ENCODE measurements around the gene PRSS35.
"Not testable (repeated sequence)": the region's sequence is repeated elsewhere in the genome, so short reads cannot be mapped to it uniquely, and the experiment has no call there.

Gene PRSS35

DNA sequence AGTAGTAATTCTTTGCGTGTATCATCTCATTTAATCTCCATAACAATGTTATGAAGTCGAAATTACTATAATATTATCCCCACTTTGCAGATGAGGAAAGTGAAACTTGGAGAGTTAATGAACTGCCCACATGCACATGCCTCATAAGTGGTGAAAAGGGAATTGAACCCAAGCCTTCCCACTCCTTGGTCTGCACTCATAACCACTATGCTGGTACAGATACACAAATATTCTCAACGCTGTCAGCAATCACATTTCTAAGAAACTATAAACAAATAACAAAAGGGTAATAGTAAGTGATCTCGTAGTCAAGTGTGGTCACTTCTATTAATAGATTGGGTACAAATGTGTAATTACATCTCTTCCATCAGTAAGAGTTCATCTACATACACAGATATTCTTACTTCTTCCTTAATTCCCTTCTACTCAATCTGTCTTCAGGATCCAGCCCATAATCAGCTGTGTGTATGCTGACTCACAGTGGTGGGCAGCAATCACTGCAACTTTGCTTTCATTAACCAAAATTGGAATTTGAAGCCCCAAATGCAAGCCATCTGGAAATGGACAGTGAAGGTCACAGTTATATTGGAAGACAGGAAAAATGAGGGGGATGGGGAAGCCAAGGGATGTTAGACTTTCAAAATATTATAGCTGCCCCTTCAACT is 6.6 kb downstream of the PRSS35 start:
- no peak for DNase-seq

DNA sequence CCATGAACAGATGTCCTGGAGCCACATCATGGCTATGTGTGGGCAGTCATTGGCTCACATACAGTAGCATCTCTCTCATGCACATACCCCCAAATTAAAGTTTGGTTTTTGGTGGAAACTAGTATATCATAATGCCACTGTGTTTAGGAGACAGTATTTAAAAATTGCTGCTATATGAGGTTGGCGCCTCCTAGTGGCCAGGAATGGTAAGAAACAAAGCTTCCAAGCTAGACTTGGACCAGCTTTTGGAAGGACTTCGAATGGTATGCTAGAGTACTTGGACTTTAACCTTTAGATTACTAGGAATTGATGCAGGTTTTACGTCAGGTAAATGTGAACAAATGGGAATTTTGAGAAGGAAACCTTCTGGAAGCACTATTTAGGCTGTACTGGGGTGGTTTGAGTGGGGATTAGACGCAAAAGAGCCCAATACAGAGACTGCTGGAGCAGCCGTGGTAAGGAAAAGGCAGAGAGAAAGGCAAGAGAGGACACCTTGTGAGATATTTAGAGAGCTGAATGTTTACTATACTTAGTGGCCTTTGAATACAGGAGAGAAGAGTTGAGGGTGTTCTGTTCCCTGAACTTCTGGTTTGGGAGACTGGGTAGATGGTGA is 23.8 kb downstream of the PRSS35 start:
- peak; percentile 45 for DNase-seq

DNA sequence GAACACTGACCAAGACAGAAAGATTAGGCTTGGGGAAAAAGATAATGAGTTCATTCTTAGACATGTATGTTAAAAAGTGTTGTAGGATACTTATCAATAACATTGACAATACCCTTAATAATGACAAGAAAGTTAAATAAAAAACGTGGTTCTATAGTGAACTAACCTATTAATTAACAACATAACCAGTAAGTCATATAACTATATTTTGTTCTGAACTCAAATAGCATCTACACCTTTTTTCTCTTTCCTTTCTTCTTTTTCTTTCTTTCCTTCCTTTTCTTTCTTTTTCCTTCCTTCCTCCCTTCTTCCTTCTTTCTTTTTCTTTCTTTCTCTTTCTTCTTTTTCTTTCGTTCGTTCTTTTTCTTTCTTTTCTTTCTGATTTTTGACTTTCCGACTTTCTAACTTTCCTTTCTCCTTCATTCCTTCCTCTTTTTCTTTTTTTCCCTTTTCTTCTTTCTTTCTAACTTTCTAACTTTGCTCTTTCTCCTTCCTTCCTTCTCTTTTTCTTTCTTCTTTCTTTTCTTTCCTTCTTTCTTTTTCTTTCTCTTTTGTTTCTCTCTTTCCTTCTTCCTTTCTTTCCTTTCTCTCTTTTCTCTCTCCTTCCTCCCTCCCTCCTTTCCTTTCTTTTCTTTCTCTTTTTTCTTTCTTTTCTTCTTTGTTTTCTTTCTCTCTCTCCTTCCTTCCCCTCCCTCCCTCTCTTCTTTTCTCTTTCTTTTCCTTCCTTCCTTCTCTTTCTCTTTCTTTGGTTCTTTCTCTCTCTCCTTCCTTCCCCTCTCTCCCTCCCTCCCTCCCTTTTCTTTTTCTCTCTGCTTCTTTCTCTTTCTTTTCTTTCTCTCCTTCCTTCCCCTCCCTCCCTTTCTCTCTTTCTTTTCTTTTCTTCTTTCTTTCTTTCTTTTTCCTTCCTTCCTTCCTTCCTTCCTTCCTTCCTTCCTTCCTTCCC is 24.6 kb downstream of the PRSS35 start:
- DNase-seq: no peak

DNA sequence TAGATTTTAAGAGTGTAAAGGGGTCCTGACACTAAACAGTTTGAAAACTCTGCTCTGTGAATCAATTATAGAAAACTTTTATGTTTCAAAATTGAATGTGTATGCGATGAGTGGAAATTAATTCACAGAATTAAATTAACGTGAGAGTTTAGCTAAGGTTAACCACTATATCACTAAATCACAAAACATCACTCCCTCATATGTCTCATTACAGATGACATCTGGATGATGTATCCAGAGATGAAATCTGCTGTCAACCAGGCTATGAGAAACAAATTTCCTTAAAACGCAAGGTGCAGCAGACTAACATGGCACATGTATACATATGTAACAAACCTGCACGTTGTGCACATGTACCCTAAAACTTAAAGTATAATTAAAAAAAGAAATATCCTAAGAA is 27.3 kb downstream of the PRSS35 start:
- DNase-seq: no peak

DNA sequence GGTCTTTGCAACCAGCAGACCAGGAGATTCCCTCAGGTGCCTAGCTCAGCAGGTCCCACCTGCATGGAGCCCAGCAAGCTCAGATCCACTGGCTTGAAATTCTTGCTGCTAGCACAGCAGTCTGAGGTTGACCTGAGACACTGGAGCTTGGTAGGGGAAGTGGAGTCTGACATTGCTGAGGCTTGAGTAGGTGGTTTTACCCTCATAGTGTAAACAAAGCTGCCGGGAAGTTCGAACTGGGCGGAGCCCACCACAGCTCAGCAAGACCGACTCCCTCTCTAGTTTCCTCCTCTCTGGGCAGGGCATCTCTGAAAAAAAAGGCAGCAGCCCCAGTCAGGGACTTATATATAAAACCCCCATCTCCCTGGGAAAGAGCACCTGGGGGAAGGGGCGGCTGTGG is 34.3 kb downstream of the PRSS35 start:
- DNase-seq: no peak

DNA sequence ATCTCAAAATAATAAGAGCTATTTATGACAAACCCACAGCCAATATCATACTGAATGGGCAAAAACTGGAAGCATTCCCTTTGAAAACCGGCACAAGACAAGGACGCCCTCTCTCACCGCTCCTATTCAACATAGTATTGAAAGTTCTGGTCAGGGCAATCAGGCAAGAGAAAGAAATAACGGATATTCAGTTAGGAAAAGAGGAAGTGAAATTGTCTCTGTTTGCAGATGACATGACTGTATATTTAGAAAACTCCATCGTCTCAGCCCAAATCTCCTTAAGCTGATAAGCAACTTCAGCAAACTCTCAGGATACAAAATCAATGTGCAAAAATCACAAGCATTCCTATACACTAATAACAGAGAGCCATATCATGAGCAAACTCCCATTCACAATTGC is 38.1 kb downstream of the PRSS35 start:
- DNase-seq: not testable (repeated sequence)

DNA sequence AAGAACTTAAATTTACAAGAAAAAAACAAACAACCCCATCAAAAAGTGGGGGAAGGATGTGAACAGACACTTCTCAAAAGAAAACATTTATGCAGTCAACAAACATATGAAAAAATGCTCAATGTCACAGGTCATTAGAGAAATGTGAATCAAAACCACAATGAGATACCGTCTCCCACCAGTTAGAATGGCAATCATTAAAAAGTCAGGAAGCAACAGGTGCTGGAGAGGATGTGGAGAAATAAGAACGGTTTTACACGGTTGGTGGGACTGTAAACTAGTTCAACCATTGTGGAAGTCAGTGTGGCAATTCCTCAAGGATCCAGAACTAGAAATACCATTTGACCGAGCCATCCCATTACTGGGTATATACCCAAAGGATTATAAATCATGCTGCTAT is 39.4 kb downstream of the PRSS35 start:
- DNase-seq: not testable (repeated sequence)

DNA sequence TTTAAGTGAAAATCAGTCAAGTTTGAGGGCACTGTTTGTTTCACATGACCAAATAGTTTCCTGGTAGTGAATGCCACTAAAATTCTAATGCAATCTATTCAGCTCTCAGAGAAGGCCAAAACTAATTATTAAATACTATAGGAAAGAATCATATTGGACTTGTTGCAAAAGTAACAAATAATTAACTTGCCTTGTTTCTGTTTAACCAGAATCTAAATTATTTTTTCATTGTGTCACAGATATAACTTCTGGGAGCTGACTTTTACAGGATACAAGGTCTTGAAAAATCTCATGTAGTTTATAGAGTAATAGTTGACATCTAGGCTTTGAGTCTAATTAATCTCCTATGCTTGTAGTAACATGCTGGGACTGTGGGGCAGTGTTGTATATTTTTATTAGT is 44.5 kb downstream of the PRSS35 start:
- DNase-seq: no peak

DNA sequence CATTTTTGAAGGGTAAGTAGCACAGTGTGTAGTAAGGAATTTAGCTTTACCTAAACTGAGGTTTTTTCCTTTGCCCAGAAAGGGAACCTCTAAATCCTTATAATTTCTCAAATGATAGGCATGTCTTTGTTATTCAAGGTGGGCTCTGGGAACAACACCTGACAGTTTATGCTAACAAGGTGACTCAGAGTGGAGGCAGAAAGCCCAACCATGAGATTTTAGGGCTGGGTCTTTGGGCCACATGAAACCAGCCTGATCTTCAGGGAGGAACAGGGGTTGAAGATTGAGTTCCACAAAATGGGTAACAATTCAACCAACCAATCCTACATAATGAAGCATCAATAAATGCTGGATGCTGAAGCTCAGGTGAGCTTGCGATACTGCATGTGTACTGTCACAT is 46.6 kb downstream of the PRSS35 start:
- no peak for DNase-seq

DNA sequence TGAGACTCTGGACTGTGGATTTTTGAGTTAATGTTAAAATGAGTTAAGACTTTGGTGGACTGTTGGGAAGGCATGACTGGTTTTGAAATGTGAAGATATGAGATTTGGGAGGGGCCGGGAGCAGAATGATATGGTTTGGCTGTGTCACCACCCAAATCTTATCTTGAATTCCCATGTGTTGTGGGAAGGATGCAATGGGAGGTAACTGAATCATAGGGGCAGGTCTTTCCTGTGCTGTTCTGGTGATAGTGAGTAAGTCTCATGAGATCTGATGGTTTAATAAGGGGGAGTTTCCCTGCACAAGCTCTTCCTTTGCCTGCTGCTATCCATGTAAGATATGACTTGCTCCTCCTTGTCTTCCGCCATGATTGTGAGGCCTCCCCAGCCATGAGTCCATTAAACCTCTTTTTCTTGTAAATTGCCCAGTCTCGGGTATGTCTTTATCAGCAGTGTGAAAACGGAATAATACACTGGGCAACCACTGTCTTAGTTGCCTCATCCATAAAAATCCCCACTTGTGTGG is 59.4 kb downstream of the PRSS35 start:
- DNase-seq: not testable (repeated sequence)

DNA sequence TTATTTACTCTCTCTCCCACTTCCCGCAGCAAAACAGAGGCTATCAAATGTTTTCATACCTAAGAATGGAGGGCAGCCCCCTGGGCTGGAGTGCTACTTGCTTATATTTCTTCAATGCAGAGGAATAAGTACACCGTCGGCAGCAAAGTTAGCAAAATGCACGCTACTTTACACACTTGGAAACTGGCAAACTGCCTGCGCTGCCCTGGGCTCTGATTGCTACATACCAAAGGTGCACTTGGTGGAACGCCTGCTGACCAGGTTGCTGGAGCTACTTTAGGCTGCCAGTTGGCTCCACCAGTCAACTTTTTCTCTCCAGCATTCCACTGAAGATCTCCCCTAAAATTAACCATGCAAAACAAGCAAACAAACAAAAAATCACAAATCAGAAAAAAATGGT is 62.4 kb downstream of the PRSS35 start:
- DNase-seq: no peak

Measured in activated CD4-positive, alpha-beta T cell treated with anti-CD3 and anti-CD28 coated beads, Interleukin-10, Interleukin-2, amounts not matched to agents 100 ng/mL and 50 ng/mL, durations not matched to agents 16 hours and 8 hours (primary cell).